Right lobe of liver (tissue), 6 donors: ENCODE measurements around the gene APBA1. TPM values are rescaled to one million over a fixed set of nuclear protein-coding genes. Genes with fewer than 3 reads are reported as not detected.

Experiments used
- ATAC-seq, 4 donors: fragments of 200-7000 bp; cut with Tn5 transposase; one replicate each; pipeline ENCODE4 v1.9.1; 2020; ENCODE audit warnings: mild to moderate bottlenecking in 4 of 4, moderate library complexity in 4 of 4
- DNase-seq, 3 donors: peaks; one replicate each; pipeline ENCODE4 v3.0.0-alpha.2; 2020
- H3K27ac ChIP-seq, 3 donors: fragments of 200-600 bp; one replicate each; pipeline ENCODE4 v1.8.0; 2022
- H3K27me3 ChIP-seq, 2 donors: fragments of 200-600 bp; one replicate each; pipeline ENCODE4 v1.8.0; 2022
- H3K36me3 ChIP-seq, 4 donors: fragments of 200-600 bp; sonication (generic) in 1 of 4; one replicate each; pipeline versions ENCODE4 v1.5.1 to v1.8.0; 2017 to 2022; ENCODE audit warnings: control low read depth in 1 of 4
- H3K4me1 ChIP-seq, 4 donors: fragments of 200-600 bp; sonication (generic) in 1 of 4; one replicate each; pipeline versions ENCODE4 v1.5.1 to v1.8.0; 2017 to 2022; ENCODE audit warnings: control low read depth in 1 of 4
- H3K4me3 ChIP-seq, 3 donors: fragments of 200-600 bp; one replicate each; pipeline ENCODE4 v1.8.0; 2022
- H3K9me3 ChIP-seq, 4 donors: fragments of 200-600 bp; sonication (generic) in 1 of 4; one replicate each; pipeline versions ENCODE4 v1.5.1 to v1.8.0; 2017 to 2022; ENCODE audit warnings: control low read depth in 1 of 4
- POLR2A ChIP-seq: fragments of 450-650 bp; IDR thresholded peaks from one replicate; pipeline ENCODE4 v1.6.1; 2017; ENCODE audit warnings: antibody characterized with exemption, mild to moderate bottlenecking
- WGBS: methylation state at CpG from one replicate; pipeline ENCODE4 v1.1.6; 2018; ENCODE audit warnings: low coverage, low lambda C conversion rate; ENCODE audit not compliant: insufficient coverage; ENCODE audit errors: missing lambda C conversion rate; 5-methylcytosine and 5-hydroxymethylcytosine counted together
- intact Hi-C, 2 donors: fragments of 100-400 bp; cut with DNase I; formaldehyde crosslinking; loops; one replicate each; pipeline versions ENCODE4 v1.11.2 to v1.14.1; 2022
- total RNA-seq, 6 experiments: library from RNA; depleted of rRNA in 2 of 6; stranded (reverse); fragments of >200 nt in 2 of 6; fragmentation: NEBNext Ultra II Directional in 3 of 6; extraction: Animal tissue kit (Norgen Biotek cat#: 25700) in 3 of 6; gene quantifications; one replicate each; pipeline versions ENCODE4 v1.1.0 to v1.2.4, GENCODE V29; 2016 to 2023
- TF ChIP-seq, protein P1 (sequence below), 4 donors: fragments of 200-600 bp in 3 of 4; fragments of 450-650 bp in 1 of 4; IDR thresholded peaks; one replicate each; pipeline versions ENCODE4 v1.5.1 to v1.8.0; 2016 to 2022; ENCODE audit warnings: antibody characterized with exemption in 4 of 4, mild to moderate bottlenecking in 2 of 4
- donor health status: DM: no; HTN: yes; CAD: no.
- donor health status: DM: no; HTN: no; CAD: no.
- donor health status: DM: no; HTN: no; CAD: no.
- donor health status: DM: no; HTN: yes; CAD: no.
- donor health status: DM: no; HTN: yes; CAD: no.

APBA1 gene
- total RNA-seq, 6 experiments from 2014 or later, result 6.6 to 25.5 (median 16.7) TPM

DNA sequence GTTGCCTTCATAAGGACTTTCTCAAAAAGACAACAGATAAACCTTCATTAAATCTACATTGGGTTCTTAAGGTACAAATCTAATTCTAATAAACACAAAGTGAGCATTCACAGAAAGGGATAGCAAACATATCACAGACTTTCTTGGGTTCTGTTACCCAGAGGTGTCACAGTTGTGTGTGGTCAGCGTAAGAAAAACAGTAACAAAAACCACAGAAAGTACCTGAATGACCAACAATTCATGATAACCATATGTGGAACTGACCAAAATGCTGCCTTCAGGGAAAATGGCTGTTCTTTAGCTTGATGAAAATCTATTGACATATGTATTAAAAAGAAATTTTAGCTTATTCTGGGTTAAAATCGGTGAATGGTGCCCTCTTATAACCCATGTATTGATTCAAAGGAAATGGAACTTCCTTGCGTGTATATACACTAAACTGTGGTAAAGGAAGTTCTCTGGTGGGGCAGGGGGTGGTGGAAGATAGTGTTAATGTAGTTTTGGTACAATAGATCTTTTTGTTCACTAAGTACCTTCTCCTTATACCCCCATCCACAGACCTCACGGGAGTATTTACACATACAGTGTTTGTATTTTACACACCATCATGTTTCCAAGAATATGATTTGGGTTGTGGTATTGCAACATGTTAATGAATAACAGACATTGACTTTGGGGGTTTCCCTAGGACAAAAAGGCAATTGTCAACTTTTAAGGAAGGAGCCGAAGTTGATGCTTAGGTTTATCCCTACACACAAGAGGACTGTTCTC, 152.5 kb downstream of the APBA1 start:
- WGBS, result 11% methylated on average over 5 of the region's 5 CpGs
- DNase-seq (no peak), ATAC-seq (peak; percentile 22 to 90 (median 70))
- Histone ChIP-seq H3K4me1 (peaks cover 0 to 21% (median 4%) of the 10 kb centered on the region in 4 donors), H3K9me3 (no peaks in the 10 kb centered on the region), H3K4me3 (no peak overlapping the region), H3K27ac (no peak overlapping the region), H3K27me3 (no peaks in the 10 kb centered on the region), H3K36me3 (no peaks in the 10 kb centered on the region)
- TF ChIP-seq POLR2A, result no peak
- TF ChIP-seq, protein P1, sequence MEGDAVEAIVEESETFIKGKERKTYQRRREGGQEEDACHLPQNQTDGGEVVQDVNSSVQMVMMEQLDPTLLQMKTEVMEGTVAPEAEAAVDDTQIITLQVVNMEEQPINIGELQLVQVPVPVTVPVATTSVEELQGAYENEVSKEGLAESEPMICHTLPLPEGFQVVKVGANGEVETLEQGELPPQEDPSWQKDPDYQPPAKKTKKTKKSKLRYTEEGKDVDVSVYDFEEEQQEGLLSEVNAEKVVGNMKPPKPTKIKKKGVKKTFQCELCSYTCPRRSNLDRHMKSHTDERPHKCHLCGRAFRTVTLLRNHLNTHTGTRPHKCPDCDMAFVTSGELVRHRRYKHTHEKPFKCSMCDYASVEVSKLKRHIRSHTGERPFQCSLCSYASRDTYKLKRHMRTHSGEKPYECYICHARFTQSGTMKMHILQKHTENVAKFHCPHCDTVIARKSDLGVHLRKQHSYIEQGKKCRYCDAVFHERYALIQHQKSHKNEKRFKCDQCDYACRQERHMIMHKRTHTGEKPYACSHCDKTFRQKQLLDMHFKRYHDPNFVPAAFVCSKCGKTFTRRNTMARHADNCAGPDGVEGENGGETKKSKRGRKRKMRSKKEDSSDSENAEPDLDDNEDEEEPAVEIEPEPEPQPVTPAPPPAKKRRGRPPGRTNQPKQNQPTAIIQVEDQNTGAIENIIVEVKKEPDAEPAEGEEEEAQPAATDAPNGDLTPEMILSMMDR (IDR thresholded peaks at IDR 0.05), result no peak
- intact Hi-C loops, result no loop called here

DNA sequence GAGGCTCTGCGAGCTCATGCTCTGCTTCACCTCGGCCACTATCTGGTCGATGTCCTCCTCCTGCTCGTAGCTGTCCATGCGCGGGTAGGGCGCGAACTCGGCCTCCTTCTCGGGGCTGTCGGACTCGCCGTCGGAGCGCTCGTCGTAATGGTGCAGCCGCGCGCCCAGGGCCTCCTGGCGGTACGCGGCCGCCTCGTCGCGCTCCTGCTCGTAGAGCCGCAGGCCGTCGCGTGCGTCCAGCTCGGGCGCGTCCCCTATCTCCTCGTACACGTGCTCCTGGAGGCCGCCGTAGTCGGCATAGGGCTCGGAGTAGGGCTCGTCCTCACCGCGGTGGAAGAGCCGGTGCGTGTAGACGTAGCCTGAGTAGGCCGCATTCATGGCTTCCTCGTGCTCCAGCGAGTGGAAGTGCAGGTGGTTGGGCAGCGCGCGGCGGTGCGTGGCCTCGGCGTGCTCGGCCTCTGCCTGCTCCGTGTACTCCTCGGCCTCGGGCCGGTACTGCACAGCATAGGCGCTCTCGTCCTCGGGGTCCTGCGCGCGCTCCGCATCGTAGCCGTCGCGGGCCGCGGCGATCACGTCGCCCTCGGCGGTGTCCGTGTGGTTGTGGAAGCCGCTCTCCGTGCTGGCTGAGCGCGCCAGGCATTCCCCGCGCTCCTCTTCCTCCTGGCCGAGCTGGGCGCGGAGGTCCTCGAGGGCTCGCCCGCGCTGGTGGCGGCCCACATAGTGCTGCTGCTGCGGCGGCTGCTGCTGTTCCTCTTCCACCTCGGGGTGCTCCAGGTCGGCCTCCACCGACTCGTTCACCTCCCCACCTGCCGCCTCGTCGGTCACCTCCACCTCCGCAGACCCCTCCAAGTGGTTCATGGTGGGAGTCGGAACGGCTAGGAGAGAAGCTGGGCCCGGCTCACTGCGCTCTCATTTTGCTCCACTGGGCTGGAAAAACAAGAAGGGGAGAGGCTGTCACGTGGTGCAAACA, 155.5 kb downstream of the APBA1 start:
- Histone ChIP-seq H3K27ac (no peak overlapping the region), H3K36me3 (no peaks in the 10 kb centered on the region), H3K4me3 (no peak overlapping the region), H3K27me3 (no peaks in the 10 kb centered on the region), H3K9me3 (no peaks in the 10 kb centered on the region), H3K4me1 (peaks cover 0 to 21% (median 8%) of the 10 kb centered on the region in 4 donors)
- DNase-seq, result no peak
- intact Hi-C loops, result no loop called here
- peak in 1 of 4 donors; percentile 26 for ATAC-seq
- WGBS, result 93% methylated on average over 24 of the region's 111 CpGs
- TF ChIP-seq, protein P1 (IDR thresholded peaks at IDR 0.05), result no peak
- no peak for TF ChIP-seq POLR2A

DNA sequence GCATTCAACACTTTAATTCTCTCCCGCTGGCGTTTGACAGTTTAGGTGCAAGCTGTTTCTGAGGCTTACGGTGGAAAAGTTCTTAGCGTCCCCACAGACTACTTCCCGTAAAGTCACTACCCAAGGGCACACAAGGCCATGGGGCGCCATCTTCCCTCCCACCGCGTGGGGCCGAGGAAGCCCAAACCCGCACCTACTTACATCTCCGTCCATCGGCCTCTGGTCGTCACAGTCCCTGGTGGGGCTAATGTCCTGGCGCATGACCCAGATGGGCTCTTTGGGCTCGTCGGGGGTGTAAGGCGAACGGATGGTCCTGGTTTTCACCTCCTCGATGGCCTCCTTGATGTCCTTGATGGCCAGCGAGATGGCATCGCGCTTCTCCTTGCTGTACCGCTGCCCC, 156.4 kb downstream of the APBA1 start:
- ATAC-seq, result no peak

DNA sequence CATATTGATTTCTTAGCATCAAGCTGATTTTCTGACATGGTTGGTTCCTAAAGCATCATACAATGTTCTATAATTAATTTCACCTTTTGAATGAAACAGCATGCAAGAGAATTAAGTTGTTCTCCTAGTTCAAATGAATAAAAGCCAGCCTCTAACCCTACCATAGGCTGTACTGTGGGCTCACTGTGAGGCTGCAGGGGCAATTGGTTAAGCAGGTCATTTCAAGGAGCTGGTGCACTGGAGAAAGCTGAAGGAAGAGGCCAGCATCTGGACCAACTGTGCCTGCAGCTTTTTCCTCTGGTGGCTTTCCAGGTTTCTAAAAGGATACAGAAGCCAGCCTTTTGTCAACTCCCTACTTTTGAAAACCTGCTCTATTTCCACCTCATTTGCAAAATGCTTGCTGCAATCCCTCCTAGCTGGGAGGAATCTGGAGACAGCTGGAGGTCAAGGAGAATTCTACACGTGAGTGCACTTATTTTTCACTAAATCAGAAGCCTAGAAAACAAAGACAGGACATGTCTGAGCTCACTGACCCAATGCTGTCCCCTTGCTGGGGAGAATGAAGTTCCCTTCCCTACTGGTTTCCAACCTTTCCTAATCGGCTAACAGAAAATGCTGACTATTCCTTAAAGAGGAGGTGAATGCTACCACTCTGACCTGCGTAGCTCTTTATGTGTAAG, 158.9 kb downstream of the APBA1 start:
- peaks cover 0 to 8% (median 0%) of the 10 kb centered on the region in 4 donors for H3K4me1 ChIP-seq
- no peak overlapping the region for H3K27ac ChIP-seq
- no peak for TF ChIP-seq POLR2A
- TF ChIP-seq, protein P1 (IDR thresholded peaks at IDR 0.05), result no peak
- ATAC-seq (peak in 1 of 4 donors; percentile 33), DNase-seq (no peak)
- H3K4me3 ChIP-seq, result no peak overlapping the region
- no peaks in the 10 kb centered on the region for H3K27me3 ChIP-seq
- intact Hi-C loops, result no loop called here
- H3K36me3 ChIP-seq, result no peaks in the 10 kb centered on the region
- no peaks in the 10 kb centered on the region for H3K9me3 ChIP-seq
- WGBS, result 70% methylated on average over 3 of the region's 3 CpGs

More for the DNA sequence above, 156.4 kb downstream of the APBA1 start:
- Histone ChIP-seq H3K4me3 (no peak overlapping the region), H3K4me1 (peaks cover 0 to 15% (median 7%) of the 10 kb centered on the region in 4 donors), H3K9me3 (no peaks in the 10 kb centered on the region), H3K36me3 (no peaks in the 10 kb centered on the region), H3K27me3 (no peaks in the 10 kb centered on the region), H3K27ac (no peak overlapping the region)
- WGBS, result 98% methylated on average over 12 of the region's 23 CpGs
- DNase-seq, result no peak
- no peak for TF ChIP-seq POLR2A
- TF ChIP-seq, protein P1 (IDR thresholded peaks at IDR 0.05), result no peak
- intact Hi-C loops, result no loop called here
